Heart left ventricle (tissue), 16 donors: ENCODE results near the gene PPM1G. TPM values are rescaled to one million over a fixed set of nuclear protein-coding genes. Genes with fewer than 3 reads are reported as not detected.
"Not testable (repeated sequence)": the region's sequence is repeated elsewhere in the genome, so short reads cannot be mapped to it uniquely, and the experiment has no call there.

ENCODE experiments used
- ATAC-seq, 4 donors: fragments of 200-7000 bp; cut with Tn5 transposase; one replicate each; pipeline ENCODE4 v1.9.1; 2020 to 2022; ENCODE audit warnings: moderate library complexity in 4 of 4, mild to moderate bottlenecking in 3 of 4, moderate number of reproducible peaks in 1 of 4
- DNase-seq, 5 donors: peaks; one replicate each; pipeline ENCODE4 v3.0.0-alpha.2; 2020
- H3K27ac ChIP-seq, 12 donors: fragments of 200-600 bp; sonication (generic) in 4 of 12; one replicate each; pipeline versions ENCODE4 v1.5.0 to v1.8.0; 2016 to 2022; ENCODE audit warnings: mild to moderate bottlenecking in 2 of 12
- H3K27me3 ChIP-seq, 9 donors: fragments of 200-600 bp; sonication (generic) in 2 of 9; one replicate each; pipeline versions ENCODE4 v1.5.1 to v1.8.0; 2016 to 2022; ENCODE audit warnings: mild to moderate bottlenecking in 3 of 9
- H3K36me3 ChIP-seq, 9 donors: fragments of 200-600 bp; sonication (generic) in 2 of 9; one replicate each; pipeline versions ENCODE4 v1.5.0 to v1.8.0; 2018 to 2022; ENCODE audit warnings: mild to moderate bottlenecking in 2 of 9
- H3K4me1 ChIP-seq, 12 donors: fragments of 200-600 bp; sonication (generic) in 4 of 12; one replicate each; pipeline versions ENCODE4 v1.5.0 to v1.8.0; 2016 to 2022; ENCODE audit warnings: mild to moderate bottlenecking in 3 of 12
- H3K4me3 ChIP-seq, 12 donors: fragments of 200-600 bp; sonication (generic) in 4 of 12; one replicate each; pipeline versions ENCODE4 v1.5.0 to v1.8.0; 2017 to 2022; ENCODE audit warnings: mild to moderate bottlenecking in 9 of 12, moderate library complexity in 4 of 12
- H3K9me3 ChIP-seq, 12 donors: fragments of 200-600 bp; sonication (generic) in 4 of 12; one replicate each; pipeline versions ENCODE4 v1.5.0 to v1.8.0; 2016 to 2022; ENCODE audit warnings: mild to moderate bottlenecking in 1 of 12
- CTCF ChIP-seq, 12 donors: fragments of 200-600 bp; sonication (generic) in 4 of 12; IDR thresholded peaks; one replicate each; pipeline versions ENCODE4 v1.5.0 to v1.8.0; 2018 to 2022; ENCODE audit warnings: antibody characterized with exemption in 12 of 12, mild to moderate bottlenecking in 5 of 12
- POLR2A ChIP-seq, 2 donors: fragments of 450-650 bp; IDR thresholded peaks; one replicate each; pipeline ENCODE4 v1.6.1; 2017; ENCODE audit warnings: antibody characterized with exemption in 2 of 2, mild to moderate bottlenecking in 2 of 2, moderate library complexity in 2 of 2
- WGBS, 4 donors: extraction: QIAGEN DNeasy Blood & Tissue Kit in 2 of 4; methylation state at CpG; one replicate each; pipeline versions ENCODE4 v1.1.5 to v1.1.7; 2013 to 2018; 5-methylcytosine and 5-hydroxymethylcytosine counted together
- intact Hi-C, 10 donors: fragments of 100-400 bp; cut with DNase I; formaldehyde crosslinking; loops; one replicate each; pipeline versions ENCODE4 v1.11.1 to v1.14.2; 2022
- polyA plus RNA-seq, 2 donors: library from polyadenylated mRNA; stranded (reverse); fragments of 200-250 nt; gene quantifications; one replicate each; pipeline ENCODE4 v1.2.3, GENCODE V29; 2013
- total RNA-seq, 9 donors: library from RNA; depleted of rRNA in 2 of 9; stranded (reverse); fragments of >200 nt in 2 of 9; fragmentation: NEBNext Ultra II Directional in 3 of 9; extraction: Animal tissue kit (Norgen Biotek cat#: 25700) in 3 of 9; gene quantifications; one replicate each; pipeline versions ENCODE4 v1.1.0 to v1.2.4, GENCODE V29; 2016 to 2023
- donor health status: ischemic (EF 13 %, LVEDD 7.1; RV severe dilation, severe dysfunction).
- donor health status: healthy with polysubstance abuse.
- donor health status: DM: no; HTN: yes; CAD: no.
- donor health status: DM: no; HTN: no; CAD: no.
- donor health status: ischemic (EF 25% LVEDD 6.9; RV normal size, moderate dysfunction).
- donor health status: ischemic (EF 25% LVEDD 5.7; RV mildly dilated, moderate dysfunction).
- donor health status: healthy.
- donor health status: DM: yes; HTN: yes; CAD: no.
- donor health status: ischemic (EF 35%, LVEDD 5.7; RV mildly dilated, moderate dysfunction).
- donor health status: nonischemic (EF 11% LVEDD 7.7; RV severe dilation, severe dysfunction).
- donor health status: DM: yes; HTN: yes; CAD: no.
- donor health status: PGD.
- donor health status: ischemic (EF 29% LVEDD 5.4; RV normal size, mild dysfunction).
- donor health status: nonischemic (EF 23%, LVEDD 6.1; RV moderate dilation, normal function).

PPM1G gene
- total and polyA plus RNA-seq, 11 donors = 31.2 to 87.2 (median 40.2) TPM

- Histone ChIP-seq H3K9me3 (no peaks in the 10 kb centered on the region), H3K27me3 (no peaks in the 10 kb centered on the region), H3K4me3 (peak overlapping the region; percentile 60 to 100 (median 96)), H3K36me3 (peaks cover 0 to 10% (median 0%) of the 10 kb centered on the region in 9 donors), H3K4me1 (peaks cover 4 to 41% (median 31%) of the 10 kb centered on the region in 12 donors), H3K27ac (peak overlapping the region; percentile 93 to 100 (median 98))
- 16 to 24% (median 21%) methylated on average over 7 of the region's 7 CpGs for WGBS, 4 donors
- no peak for TF ChIP-seq CTCF (IDR thresholded peaks at IDR 0.05)
- TF ChIP-seq POLR2A (IDR thresholded peaks at IDR 0.05) = no peak
- ATAC-seq (no peak), DNase-seq (no peak)
- intact Hi-C loops = loop anchor here in 8 of 10 donors (1.0 to 5.0 kb wide), 6 partner anchors 17 to 216 kb away; partner anchors contain the start of genes PPM1G (in 7 of the 8), EIF2B4 (in 2 of the 8), SNX17 (in 2 of the 8) and ATRAID (in 1 of the 8)
Measured at GRCh38 chr2:27427863-27428212, 18.4 kb upstream of the PPM1G start.

GRCh38 chr2:27425039-27425438 lies 15.6 kb upstream of the PPM1G start:
- not testable (repeated sequence) for DNase-seq, H3K4me3 ChIP-seq, H3K36me3 ChIP-seq, H3K9me3 ChIP-seq, ATAC-seq, H3K27ac ChIP-seq, H3K27me3 ChIP-seq
- WGBS, 4 donors = 91 to 96% (median 94%) methylated on average over 10 of the region's 10 CpGs
- intact Hi-C loops = loop anchor here in 2 of 10 donors (5.0 kb wide), 2 partner anchors 53 to 213 kb away; partner anchors contain the start of genes ATRAID (in 1 of the 2), EIF2B4 (in 1 of the 2), SLC5A6 (in 1 of the 2) and SNX17 (in 1 of the 2)
- H3K4me1 ChIP-seq = peaks cover 4 to 16% (median 10%) of the 10 kb centered on the region in 12 donors

GRCh38 chr2:27422958-27423357 lies 13.6 kb upstream of the PPM1G start:
- TF ChIP-seq CTCF (IDR thresholded peaks at IDR 0.05) = no peak
- no peak for TF ChIP-seq POLR2A (IDR thresholded peaks at IDR 0.05)
- H3K36me3 ChIP-seq = no peaks in the 10 kb centered on the region
- 96 to 99% (median 98%) methylated on average over 3 of the region's 3 CpGs for WGBS, 4 donors
- intact Hi-C loops = no loop called here
- no peaks in the 10 kb centered on the region for H3K27me3 ChIP-seq
- H3K4me1 ChIP-seq = peaks cover 0 to 6% (median 3%) of the 10 kb centered on the region in 12 donors
- no peak overlapping the region for H3K4me3 ChIP-seq
- no peak overlapping the region for H3K27ac ChIP-seq
- DNase-seq = no peak
- ATAC-seq = no peak
- H3K9me3 ChIP-seq = no peaks in the 10 kb centered on the region

- Histone ChIP-seq H3K4me3 (no peak overlapping the region), H3K9me3 (no peaks in the 10 kb centered on the region), H3K27me3 (no peaks in the 10 kb centered on the region), H3K36me3 (no peaks in the 10 kb centered on the region), H3K27ac (no peak overlapping the region), H3K4me1 (no peaks in the 10 kb centered on the region)
- WGBS, 4 donors = 82 to 86% (median 84%) methylated on average over 4 of the region's 4 CpGs
- no peak for TF ChIP-seq CTCF (IDR thresholded peaks at IDR 0.05)
- TF ChIP-seq POLR2A (IDR thresholded peaks at IDR 0.05) = no peak
- ATAC-seq = no peak
- intact Hi-C loops = no loop called here
- DNase-seq = no peak
Measured at GRCh38 chr2:27421660-27422250, 12.4 kb upstream of the PPM1G start.

GRCh38 chr2:27420996-27421395 lies 11.6 kb upstream of the PPM1G start:
- Histone ChIP-seq H3K27ac (no peak overlapping the region), H3K9me3 (no peaks in the 10 kb centered on the region), H3K27me3 (no peaks in the 10 kb centered on the region), H3K4me3 (no peak overlapping the region), H3K4me1 (no peaks in the 10 kb centered on the region), H3K36me3 (no peaks in the 10 kb centered on the region)
- DNase-seq (no peak), ATAC-seq (no peak)
- TF ChIP-seq CTCF (IDR thresholded peaks at IDR 0.05) = no peak
- TF ChIP-seq POLR2A (IDR thresholded peaks at IDR 0.05) = no peak
- intact Hi-C loops = no loop called here
